Neural progenitor cell (in vitro differentiated cells): ENCODE measurements around the gene COTL1.

Source experiments
- CTCF ChIP-seq: fragments of 200-600 bp; sonication (generic); IDR thresholded peaks from 2 replicates; pipeline ENCODE4 v1.5.1; 2017; ENCODE audit warnings: antibody characterized with exemption, mild to moderate bottlenecking
- EZH2phosphoT487 ChIP-seq: fragments of 200-600 bp; sonication (generic); IDR thresholded peaks from 2 replicates; pipeline ENCODE4 v1.6.1; 2017; ENCODE audit warnings: antibody characterized with exemption

- no peak for TF ChIP-seq CTCF
- no peak for TF ChIP-seq EZH2phosphoT487
Observed at GRCh38 chr16:84600343-84601229, 17.3 kb downstream of the COTL1 start.
